ENCODE results near the gene MPHOSPH6.

- TF ChIP-seq CTCF (IDR thresholded peaks at IDR 0.05; ENCODE audit: poor library complexity, severe bottlenecking) (no peak), EZH2 (IDR thresholded peaks at IDR 0.05; ENCODE audit: borderline replicate concordance, insufficient read depth, low read length, poor library complexity, severe bottlenecking) (no peak), MXI1 (conservative IDR thresholded peaks at IDR 0.05; ENCODE audit: poor library complexity, severe bottlenecking) (no peak)
Observed at GRCh38 chr16:82113741-82114140, 56.3 kb downstream of the MPHOSPH6 start.

All from neural cell (in vitro differentiated cells).